ENCODE measurements around the gene UBE2G1.
A peak's percentile ranks its signal among the peaks of the same experiment; 100 is the strongest.
"Not testable (repeated sequence)": the region's sequence is repeated elsewhere in the genome, so short reads cannot be mapped to it uniquely, and the experiment has no call there.

The UBE2G1 gene, protein sequence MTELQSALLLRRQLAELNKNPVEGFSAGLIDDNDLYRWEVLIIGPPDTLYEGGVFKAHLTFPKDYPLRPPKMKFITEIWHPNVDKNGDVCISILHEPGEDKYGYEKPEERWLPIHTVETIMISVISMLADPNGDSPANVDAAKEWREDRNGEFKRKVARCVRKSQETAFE

DNA sequence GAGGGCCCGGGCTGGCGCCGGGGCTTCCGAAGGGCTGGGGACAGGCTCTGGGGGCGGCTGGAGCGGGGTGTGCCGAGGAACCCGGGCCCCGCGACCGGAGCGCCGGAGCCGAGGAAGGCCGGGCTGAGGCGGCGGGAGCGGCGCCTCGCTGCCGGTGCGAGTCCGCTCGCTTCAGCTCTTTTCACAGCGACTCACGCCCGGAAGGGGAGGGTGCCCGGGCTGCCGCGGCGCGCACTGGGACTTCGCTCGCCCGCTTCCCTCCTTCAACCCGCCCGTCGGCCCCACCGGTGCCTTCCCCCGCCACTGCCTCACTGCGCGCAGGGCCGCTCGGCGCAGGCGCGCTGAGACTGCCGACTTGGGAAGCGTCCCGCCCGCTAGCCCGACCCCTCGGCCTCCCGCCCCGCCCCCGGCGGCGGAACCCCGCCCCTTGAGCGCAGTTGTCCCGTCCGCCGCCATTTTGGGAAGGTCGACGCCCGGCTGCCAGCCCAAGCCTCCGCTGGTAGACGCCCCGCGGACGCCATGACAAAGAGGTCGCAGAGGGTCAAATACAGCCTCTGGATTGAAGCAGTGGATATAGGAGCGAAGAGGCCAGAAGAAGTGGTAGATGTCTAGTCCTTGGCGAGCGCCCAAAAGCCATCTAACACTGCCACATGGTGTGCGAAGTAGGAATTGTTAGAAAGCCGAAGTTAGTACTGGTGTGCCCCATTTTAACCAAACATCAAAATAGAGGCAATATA, at the start of gene UBE2G1:
Gene UBE2G1, minus strand, starts transcription at position 349 of the 737 bp plus-strand sequence. CDS start 359 bp downstream, outside the sequence.
- peak; percentile 87 for DNase-seq

DNA sequence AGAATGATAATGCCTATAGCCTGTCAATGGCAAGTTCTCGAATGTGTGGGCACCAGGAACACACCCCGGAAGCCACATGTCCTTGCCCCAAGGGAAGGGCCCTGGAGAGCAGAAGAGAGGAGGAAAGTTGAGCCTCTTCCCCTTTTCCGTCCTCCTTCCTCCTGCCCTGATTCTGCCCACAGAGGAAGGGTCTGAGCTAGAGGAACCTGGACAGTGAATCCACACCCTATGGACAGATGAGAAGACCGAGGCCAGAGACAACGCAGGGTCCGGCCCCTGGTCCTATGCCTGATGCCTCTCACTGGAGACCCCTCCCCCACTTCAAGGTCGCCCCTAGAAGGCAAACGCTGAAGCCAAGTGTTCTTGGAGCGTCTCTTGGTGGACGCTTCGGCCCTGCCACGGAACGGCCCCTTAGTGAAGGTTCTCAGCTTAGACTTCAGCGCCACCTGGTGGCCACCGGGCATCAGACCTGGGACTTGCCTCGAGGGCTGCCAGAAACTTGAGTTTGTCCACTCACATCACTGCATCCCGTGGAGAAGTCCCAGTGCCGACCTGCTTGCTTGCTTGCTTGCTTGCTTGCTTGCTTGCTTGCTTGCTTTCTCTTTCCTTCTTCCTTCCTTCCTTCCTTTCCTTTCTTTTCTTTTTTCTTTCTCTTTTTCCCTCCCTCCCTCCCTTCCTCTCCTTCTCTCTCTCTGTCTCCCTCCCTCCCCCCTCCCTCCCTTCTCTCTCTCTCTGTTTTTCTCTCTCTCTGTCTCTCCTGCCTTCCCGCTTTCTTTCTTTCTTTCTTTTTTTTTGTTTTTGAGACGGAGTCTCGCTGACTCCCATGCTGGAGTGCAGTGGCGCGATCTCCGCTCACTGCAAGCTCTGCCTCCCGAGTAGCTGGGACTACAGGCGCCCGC, 46.7 kb upstream of the UBE2G1 start:
- peak; percentile 58 for DNase-seq

DNA sequence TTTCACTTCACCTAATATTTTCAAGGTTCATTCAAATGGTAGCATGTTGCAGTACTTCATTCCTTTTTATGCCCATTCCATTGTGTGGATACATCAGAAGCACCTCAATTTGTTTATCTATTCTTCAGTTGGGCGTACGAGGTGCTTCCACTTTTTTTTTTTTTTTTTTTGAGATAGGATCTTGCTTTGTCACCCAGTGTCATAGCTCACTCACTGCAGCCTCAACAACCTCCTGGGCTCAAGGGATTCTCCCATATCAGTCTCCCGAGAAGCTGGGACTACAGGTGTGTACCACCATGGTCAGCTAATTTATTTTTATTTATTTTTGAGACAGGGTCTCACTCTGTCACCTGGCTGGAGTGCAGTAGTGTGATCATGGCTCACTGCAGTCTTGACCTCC, 44.7 kb upstream of the UBE2G1 start:
- DNase-seq: no peak

DNA sequence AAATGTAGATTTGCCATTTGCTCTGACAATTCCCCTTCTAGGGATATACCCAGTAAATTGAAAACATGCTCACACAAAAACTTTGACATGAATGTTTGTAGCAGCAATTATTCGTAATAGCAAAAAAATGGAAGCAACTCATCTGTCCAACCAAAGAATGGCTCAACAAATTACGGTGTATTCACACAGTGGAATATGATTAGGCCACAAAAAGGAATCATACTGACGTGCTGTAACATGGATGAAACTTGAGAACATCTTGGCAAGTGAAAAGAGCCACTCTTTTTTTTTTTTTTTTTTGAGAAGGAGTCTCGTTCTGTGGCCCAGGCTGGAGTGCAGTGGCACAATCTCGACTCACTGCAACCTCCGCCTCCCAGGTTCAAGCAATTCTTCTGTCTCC, 43.2 kb upstream of the UBE2G1 start:
- no peak for DNase-seq

DNA sequence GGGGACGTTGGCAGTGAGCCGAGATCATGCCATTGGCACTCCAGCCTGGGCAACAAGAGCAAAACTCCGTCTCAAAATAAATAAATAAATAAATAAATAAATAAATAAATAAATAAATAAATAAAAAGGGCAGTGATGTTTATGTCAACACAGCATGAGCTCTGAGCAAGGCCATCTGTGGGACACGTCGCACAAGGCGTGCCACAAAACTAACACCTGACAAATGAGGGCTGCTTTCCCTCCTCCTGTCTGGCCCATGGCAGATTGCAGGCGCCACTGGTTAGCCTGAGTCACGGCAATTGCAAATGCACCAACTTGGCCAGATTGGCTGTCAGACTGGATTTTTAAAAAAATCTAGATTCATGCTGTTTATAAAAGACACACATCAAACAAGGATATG, 41.4 kb upstream of the UBE2G1 start:
- no peak for DNase-seq

DNA sequence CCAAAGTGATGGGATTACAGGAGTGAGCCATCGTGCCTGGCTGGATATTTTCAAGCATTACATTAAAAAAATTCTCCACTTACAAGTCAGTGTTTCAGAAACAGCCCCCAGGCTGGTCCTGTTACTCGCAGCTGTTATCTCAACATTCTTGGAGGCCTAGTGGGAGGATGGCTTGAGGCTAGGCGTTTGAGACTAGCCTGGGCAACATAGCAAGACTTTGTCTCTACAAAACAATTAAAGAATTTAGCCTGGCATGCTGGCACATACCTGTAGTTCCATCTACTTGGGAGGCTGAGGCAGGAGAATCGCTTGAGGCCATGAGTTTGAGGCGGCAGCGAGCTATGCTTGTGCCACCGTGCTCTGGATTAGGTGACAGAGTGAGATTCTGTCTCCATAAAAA, 40.7 kb upstream of the UBE2G1 start:
- DNase-seq: no peak

DNA sequence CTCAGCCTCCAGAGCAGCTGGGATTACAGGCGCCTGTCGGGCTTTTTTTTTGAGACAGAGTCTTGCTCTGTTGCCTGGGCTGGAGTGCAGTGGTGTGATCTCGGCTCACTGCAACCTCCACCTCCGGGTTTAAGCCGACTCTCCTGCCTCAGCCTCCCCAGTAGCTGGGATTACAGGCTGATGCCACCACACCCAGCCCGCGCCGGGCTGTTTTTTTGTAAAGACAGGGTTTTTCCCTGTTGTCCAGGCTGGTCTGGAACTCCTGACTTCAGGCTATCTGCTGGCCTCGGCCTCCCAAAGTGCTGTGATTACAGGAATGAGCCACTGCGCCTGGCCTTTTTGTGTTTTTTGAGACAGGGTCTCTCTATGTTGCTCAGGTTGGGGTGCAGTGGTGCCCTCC, 39.9 kb upstream of the UBE2G1 start:
- DNase-seq: no peak

DNA sequence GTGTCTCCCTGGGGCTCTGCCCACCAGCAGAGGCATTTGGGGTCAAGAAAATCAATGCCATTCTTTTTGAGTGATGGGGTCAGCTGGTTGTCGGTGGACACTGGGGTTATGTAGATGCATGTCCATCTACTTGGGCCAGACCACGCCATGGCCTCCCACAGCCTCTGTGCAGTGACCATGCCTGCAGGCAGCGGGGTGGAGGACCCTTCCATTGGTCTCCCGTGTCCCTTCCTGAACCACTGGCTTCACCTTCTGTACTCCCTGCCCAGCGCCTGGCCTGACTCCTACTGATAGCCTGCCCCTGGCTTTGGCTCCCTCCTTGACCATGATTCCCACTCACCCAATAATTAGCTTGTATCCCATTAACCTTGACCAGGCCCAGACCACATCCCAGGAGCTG, 39.2 kb upstream of the UBE2G1 start:
- no peak for DNase-seq

DNA sequence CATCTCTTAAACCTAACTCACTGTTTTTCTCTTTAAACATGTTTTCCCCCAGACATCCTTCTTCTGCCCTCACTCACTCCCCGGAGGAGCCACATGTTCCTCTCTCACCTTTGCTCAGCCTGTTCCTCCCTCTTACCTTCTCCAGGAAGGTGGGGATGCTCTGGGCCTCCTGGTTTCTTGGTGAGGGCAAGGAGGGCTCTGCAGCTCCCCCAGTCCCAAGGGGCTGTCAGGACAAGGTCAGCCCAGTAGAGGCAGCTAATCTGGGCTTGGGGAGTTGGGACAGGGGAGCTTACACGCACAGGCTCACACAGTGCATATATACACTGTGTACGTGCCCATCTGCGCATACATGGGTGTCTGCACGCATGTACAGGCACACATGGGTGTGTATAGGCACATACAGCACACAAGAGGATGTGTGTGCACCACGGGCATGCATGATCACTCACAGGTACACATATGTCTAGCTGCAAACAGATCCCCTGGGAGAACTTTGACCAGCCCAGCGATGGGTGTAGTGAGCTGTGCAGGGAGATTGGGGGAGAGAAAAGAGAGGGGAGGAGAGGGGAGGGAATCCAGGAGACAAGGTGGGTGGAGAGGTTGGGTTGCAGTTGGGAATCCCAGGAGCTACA, 38.7 kb upstream of the UBE2G1 start:
- DNase-seq: no peak

DNA sequence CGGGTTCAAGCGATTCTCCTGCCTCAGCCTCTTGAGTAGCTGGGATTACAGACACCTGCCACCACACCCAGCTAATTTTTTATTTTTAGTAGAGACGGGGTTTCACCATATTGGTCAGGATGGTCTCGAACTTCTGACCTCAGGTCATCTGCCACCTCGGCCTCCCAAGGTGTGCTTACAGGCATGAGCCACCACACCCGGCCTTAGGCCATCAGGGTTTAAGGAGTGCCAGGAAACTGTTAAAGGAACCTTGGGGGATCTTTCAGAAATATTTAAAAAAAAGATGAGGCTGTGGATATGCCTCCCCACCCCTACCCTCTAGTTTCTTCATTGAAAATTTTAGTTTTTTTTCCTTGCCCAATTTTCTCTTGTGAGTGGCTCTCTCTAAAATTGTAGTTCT, 31.4 kb upstream of the UBE2G1 start:
- DNase-seq: no peak

DNA sequence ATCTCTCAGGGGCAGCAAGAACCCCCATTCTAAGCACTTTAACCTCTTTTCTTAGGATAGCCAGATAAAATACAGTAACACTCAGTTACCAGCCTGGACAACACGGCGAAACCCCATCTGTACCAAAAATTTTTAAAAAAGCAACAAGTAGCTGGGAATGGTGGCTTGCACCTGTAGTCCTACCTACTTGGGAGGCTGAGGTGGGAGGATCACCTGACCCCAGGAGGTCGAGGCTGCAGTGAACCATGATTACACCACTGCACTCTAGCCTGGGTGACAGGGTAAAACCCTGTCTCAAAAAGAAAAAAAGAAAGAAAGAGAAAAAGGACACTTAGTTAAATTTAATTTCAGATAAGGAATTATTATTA, 28.6 kb upstream of the UBE2G1 start:
- no peak for DNase-seq

DNA sequence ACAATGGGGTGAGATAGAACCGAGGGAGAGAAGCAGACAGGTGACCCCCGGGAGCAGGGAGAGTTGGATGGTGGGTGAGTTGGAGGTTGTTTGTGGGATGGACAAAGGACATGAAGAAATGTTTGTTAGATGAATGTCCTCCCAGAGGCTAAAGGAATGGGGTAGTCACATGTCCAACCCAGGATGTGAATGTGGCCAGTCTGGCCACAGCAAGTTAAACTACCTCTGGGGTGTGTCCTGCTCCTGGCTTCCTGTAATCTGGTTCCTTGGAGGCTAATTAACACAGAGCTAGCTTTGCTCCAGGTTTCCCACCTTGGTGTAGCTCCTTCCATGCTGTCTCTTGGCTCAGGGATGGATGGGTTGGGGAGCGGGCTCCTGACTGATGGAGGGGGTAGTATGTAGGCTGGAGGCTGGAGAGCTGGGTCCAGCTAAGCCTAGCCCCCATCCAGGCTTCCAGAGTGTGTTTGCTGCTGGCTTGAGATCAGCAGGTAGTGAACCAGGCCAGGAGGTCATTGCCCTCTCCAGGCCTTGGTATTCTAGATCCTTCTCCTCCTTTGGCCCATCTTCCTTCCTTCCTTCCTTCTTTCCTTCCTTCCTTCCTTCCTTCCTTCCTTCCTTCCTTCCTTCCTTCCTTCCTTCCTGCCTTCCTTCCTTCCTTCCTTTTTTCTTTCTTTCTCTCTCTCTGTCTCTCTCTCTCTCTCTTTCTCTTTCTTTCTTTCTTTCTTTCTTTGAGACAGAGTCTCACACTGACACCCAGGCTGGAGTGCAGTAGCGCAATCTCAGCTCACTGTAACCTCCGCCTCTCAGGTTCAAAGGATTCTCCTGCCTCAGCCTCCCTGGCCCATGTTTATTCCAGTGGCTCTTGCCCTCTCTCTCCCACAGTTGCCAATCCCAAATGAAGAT, 28.0 kb upstream of the UBE2G1 start:
- DNase-seq: no peak

DNA sequence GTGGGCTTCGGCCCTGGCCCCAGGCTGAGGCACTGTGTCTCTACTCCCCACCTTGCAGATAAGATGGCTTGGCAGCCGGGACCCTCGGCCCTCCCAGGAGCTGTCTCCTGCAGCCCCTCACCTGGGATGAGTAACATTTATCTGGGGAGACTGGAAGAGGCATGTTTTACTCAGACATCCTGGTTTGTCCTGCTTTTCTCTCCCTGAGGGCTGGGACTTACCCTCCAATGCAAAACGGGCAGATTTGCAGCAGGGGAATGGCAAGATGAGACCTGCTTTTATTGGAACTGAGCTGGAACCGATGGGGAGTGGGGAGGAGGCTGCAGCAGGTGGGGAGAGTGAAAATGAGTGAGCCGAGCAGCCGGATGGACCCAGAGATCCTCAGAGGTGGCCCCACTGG, 27.3 kb upstream of the UBE2G1 start:
- DNase-seq: no peak

DNA sequence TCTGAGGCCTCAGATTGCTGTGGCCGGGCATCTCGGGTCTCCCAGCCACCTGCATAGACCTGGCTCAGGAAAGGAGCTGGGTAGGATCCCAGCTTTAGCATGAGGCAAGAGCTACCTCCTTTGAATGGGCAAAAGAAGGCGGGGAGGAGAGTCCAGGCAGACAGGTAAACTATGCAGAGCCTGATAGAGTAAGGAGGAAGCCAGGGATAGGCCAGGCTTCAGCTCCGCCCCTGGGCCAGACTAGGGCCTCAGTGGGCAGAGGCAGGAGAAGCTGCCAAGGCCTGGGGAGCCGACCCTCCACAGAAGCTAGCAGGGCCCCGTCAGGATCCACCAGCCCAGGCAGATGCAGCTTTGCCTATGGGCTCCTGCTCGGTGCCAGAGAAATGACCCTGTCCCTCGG, 22.6 kb upstream of the UBE2G1 start:
- DNase-seq: no peak

DNA sequence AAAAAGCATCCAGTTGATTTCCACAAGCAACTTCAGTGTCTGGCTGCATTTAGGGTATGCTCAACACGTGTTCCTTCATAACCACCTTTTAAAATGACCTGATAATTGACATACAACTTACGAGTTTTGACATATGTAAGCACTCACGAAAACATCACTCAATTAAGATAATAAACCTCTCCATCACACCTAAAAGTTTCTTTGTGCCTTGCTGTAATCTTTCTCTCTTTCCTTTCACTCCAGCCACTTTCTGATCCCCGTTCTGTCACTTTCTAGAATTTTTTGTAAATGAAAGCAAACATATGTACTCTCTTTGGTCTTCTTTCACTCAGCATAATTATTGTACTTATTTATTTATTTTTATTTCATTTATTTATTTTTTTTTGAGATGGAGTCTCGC, 20.7 kb upstream of the UBE2G1 start:
- DNase-seq: no peak

DNA sequence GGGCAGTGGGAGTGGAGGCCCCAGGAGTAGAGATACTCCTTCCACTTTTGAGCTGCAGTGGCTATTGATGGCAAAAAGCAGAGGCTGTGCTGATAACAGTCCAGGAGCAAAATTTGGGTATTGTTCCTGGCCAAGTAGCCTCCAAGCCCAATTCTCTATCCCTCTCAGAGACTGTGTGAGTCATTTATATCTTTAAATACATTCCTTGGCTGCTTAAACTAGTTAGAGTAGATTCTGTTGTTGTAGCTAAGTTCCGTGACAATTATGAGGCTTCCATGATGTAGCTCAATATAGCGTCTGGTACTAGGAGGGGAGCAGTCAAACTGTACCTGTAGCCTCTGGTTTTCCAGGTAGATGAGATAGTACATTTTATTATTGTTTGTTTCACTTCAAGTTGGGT, 19.9 kb upstream of the UBE2G1 start:
- no peak for DNase-seq

DNA sequence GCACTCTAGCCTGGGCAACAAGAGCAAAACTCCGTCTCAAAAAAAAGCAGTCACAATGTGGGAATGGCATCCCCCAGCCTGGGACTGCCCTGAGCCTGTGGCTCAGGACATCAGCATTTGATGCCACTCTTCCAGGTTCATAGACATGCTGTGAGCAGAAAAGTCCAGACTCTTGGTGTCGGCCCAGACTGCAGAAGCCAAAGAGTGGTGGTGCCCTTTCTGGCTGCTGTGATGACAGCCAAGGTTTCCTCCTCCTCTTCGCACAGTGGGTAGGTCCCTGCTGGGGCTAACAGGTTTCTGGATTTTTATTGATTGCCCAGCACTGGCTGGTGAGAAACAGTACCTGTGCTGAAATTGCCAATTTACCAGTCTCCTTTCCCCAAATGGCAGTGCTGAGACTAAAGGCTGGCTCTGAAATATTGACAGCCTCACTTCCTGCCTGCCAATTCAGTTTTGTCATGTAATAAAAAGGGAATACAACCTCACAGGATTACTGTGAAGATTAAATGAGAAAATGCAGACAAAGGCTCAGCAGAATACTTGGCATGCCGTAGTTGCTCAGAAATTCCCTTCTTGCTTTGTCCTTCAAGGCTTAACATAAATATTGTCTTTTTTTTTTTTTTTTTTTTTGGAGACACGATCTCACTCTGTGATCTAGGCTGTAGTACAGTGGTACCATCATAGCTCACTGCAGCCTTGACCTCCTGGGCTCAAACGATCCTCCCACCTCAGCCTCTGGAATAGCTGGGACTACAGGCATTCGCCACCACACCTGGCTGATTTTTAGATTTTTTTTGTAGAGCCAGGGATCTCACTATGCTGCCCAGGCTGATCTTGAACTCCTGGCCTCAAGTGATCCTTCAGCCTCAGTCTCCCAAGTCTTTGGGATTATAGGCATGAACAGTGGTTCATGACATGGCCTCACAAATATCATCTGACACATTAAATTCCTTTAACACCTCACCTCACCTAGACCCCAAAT, 15.5 kb upstream of the UBE2G1 start:
- DNase-seq: no peak

DNA sequence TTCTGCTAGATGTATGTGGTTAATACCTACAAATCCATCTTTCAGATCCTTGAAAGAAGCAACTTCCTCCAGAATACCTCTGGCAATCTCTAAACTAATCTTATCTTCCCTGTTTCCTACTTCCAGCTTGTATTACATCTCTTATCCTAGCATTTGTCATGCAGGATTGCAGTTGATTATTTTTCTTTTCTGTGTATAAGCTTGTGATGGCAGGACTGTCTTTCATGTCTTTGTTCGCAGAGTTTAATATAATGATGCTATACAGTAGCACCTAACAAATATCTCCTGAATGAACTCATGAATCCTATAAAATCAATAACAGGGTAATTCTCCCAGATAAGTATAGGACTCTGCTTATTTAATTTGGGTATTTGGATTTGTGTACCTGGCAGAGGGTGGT, 12.2 kb upstream of the UBE2G1 start:
- no peak for DNase-seq

DNA sequence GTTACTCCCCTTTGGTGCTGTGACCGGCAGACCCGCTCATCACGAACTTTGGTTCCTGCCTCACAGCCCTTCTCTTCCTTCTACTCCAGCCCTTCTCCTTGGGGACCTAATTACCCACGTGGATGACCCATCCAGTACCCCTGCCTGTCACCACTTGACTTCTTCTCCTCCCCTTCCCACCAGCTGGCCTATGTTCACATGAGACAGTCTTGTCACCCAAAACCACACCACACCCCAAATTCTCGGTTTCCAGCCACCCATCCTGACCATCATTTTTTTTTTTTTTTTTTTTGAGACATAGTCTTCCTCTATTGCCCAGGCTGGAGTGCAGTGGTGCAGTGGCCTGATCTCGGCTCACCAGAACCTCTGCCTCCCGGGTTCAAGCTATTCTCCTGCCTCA, 10.8 kb upstream of the UBE2G1 start:
- DNase-seq: not testable (repeated sequence)

DNA sequence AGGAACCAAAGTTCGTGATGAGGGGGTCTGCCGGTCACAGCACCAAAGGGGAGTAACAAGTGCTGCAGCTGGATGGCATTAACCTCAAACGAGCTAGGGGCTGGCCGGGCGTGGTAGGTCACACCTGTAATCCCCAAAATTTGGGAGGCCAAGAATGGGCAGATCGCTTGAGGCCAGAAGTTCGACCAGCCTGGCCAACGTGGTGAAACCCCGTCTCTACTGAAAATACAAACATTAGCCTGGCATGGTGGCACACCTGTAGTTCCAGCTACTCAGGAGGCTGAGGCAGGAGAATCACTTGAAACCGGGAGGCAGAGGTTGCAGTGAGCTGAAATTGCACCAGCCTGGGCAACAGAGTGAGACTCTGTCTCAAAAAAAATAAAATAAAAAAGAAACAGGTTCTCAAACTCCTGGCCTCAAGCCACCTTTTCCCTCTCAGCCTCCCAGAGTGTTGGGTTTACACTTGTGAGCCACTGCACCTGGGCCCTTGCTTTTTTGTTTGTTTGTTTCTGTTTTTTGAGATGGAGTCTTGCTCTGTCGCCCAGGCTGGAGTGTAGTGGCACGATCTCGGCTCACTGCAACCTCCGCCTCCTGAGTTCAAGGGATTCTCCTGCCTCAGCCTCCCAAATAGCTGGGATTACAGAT, 9.4 kb upstream of the UBE2G1 start:
- not testable (repeated sequence) for DNase-seq

Data from COR-L47 (cell line).